DOHH2 (cell line): Measurements from ENCODE around the gene FILIP1.

Experiments
- CTCF ChIP-seq: fragments of 200-600 bp; sonication (generic); IDR thresholded peaks from one replicate; pipeline ENCODE4 v1.5.1; 2014; ENCODE audit warnings: antibody characterized with exemption, mild to moderate bottlenecking, low read depth, low read length; ENCODE audit not compliant: poor library complexity, severe bottlenecking
- EZH2phosphoT487 ChIP-seq: fragments of 200-600 bp; sonication (generic); IDR thresholded peaks from 2 replicates; pipeline ENCODE4 v1.6.1; 2017; ENCODE audit warnings: borderline replicate concordance, mild to moderate bottlenecking, antibody characterized with exemption, low read length, moderate library complexity, mixed read lengths

GRCh38 chr6:75397656-75398465 is 95.7 kb downstream of the FILIP1 start:
- no peak for TF ChIP-seq CTCF
- TF ChIP-seq EZH2phosphoT487, result no peak
